IPS-18a (cell line): Measurements from ENCODE around the gene PTCD1.
"Not testable (repeated sequence)": the region's sequence is repeated elsewhere in the genome, so short reads cannot be mapped to it uniquely, and the experiment has no call there.

Experiments
- H3K27ac ChIP-seq: one replicate; pipeline ENCODE4 v1.5.1; 2013; ENCODE audit warnings: low read length
- H3K27me3 ChIP-seq: one replicate; pipeline ENCODE4 v1.6.1; 2013; ENCODE audit warnings: mild to moderate bottlenecking, low read length; ENCODE audit not compliant: control insufficient read depth, insufficient read depth
- H3K36me3 ChIP-seq: one replicate; pipeline ENCODE4 v1.6.1; 2013; ENCODE audit warnings: low read depth, low read length; ENCODE audit not compliant: control insufficient read depth
- H3K4me1 ChIP-seq: one replicate; pipeline ENCODE4 v1.6.1; 2013; ENCODE audit warnings: low read depth, low read length; ENCODE audit not compliant: control insufficient read depth
- H3K4me3 ChIP-seq: one replicate; pipeline ENCODE4 v1.5.1; 2013; ENCODE audit warnings: low read length
- H3K9ac ChIP-seq: one replicate; pipeline ENCODE4 v1.6.1; 2013; ENCODE audit warnings: mild to moderate bottlenecking, low read length, moderate library complexity
- H3K9me3 ChIP-seq: one replicate; pipeline ENCODE4 v1.6.1; 2013; ENCODE audit warnings: low read depth, low read length; ENCODE audit not compliant: control insufficient read depth

Gene PTCD1

GRCh38 chr7:99392659-99393354 lies 45.8 kb downstream of the PTCD1 start:
- no peaks in the 10 kb centered on the region for H3K27me3 ChIP-seq
- H3K27ac ChIP-seq, result peak overlapping the region; percentile 54
- peaks cover 3% of the 10 kb centered on the region for H3K4me1 ChIP-seq
- peak overlapping the region; percentile 55 for H3K9ac ChIP-seq
- no peaks in the 10 kb centered on the region for H3K9me3 ChIP-seq
- peak overlapping the region; percentile 85 for H3K4me3 ChIP-seq
- H3K36me3 ChIP-seq, result peaks cover 39% of the 10 kb centered on the region

GRCh38 chr7:99392046-99392445 lies 46.6 kb downstream of the PTCD1 start:
- Histone ChIP-seq H3K4me3 (peak overlapping the region; percentile 85), H3K9me3 (no peaks in the 10 kb centered on the region), H3K9ac (peak overlapping the region; percentile 55), H3K4me1 (peaks cover 3% of the 10 kb centered on the region), H3K27ac (no peak overlapping the region), H3K36me3 (peaks cover 32% of the 10 kb centered on the region), H3K27me3 (no peaks in the 10 kb centered on the region)

- H3K9me3 ChIP-seq, result no peaks in the 10 kb centered on the region
- H3K4me3 ChIP-seq, result no peak overlapping the region
- H3K27ac ChIP-seq, result no peak overlapping the region
- H3K36me3 ChIP-seq, result peaks cover 26% of the 10 kb centered on the region
- no peak overlapping the region for H3K9ac ChIP-seq
- peaks cover 3% of the 10 kb centered on the region for H3K4me1 ChIP-seq
- no peaks in the 10 kb centered on the region for H3K27me3 ChIP-seq
Measured at GRCh38 chr7:99390941-99391602, 47.5 kb downstream of the PTCD1 start.

GRCh38 chr7:99389772-99390171 lies 48.8 kb downstream of the PTCD1 start:
- Histone ChIP-seq H3K9ac (no peak overlapping the region), H3K36me3 (peaks cover 13% of the 10 kb centered on the region), H3K4me3 (no peak overlapping the region)

GRCh38 chr7:99387912-99388311 lies 50.7 kb downstream of the PTCD1 start:
- no peaks in the 10 kb centered on the region for H3K9me3 ChIP-seq
- no peaks in the 10 kb centered on the region for H3K27me3 ChIP-seq
- H3K36me3 ChIP-seq, result peaks cover 12% of the 10 kb centered on the region
- no peak overlapping the region for H3K27ac ChIP-seq
- no peak overlapping the region for H3K4me3 ChIP-seq
- no peak overlapping the region for H3K9ac ChIP-seq
- H3K4me1 ChIP-seq, result no peaks in the 10 kb centered on the region

More at GRCh38 chr7:99389772-99390171, 48.8 kb downstream of the PTCD1 start:
- Histone ChIP-seq H3K27me3 (no peaks in the 10 kb centered on the region), H3K4me1 (peaks cover 3% of the 10 kb centered on the region), H3K27ac (no peak overlapping the region), H3K9me3 (no peaks in the 10 kb centered on the region)

- H3K9me3 ChIP-seq, H3K27ac ChIP-seq, H3K27me3 ChIP-seq, H3K4me3 ChIP-seq, H3K4me1 ChIP-seq, H3K9ac ChIP-seq: not testable (repeated sequence)
- H3K36me3 ChIP-seq, result peaks cover 12% of the 10 kb centered on the region
Measured at GRCh38 chr7:99387239-99387635, 51.4 kb downstream of the PTCD1 start.

GRCh38 chr7:99386584-99387238 lies 51.9 kb downstream of the PTCD1 start:
- H3K36me3 ChIP-seq, result peaks cover 12% of the 10 kb centered on the region

GRCh38 chr7:99385564-99385963 lies 53.0 kb downstream of the PTCD1 start:
- no peak overlapping the region for H3K9ac ChIP-seq
- no peak overlapping the region for H3K4me3 ChIP-seq
- no peaks in the 10 kb centered on the region for H3K4me1 ChIP-seq
- no peaks in the 10 kb centered on the region for H3K9me3 ChIP-seq
- H3K27me3 ChIP-seq, result no peaks in the 10 kb centered on the region
- no peak overlapping the region for H3K27ac ChIP-seq
- H3K36me3 ChIP-seq, result peaks cover 12% of the 10 kb centered on the region

More at GRCh38 chr7:99386584-99387238, 51.9 kb downstream of the PTCD1 start:
- Histone ChIP-seq H3K27ac (no peak overlapping the region), H3K4me1 (no peaks in the 10 kb centered on the region), H3K4me3 (no peak overlapping the region), H3K9me3 (no peaks in the 10 kb centered on the region), H3K9ac (no peak overlapping the region), H3K27me3 (no peaks in the 10 kb centered on the region)

- Histone ChIP-seq H3K9ac (no peak overlapping the region), H3K4me3 (no peak overlapping the region), H3K4me1 (no peaks in the 10 kb centered on the region), H3K9me3 (no peaks in the 10 kb centered on the region), H3K27me3 (no peaks in the 10 kb centered on the region), H3K27ac (no peak overlapping the region), H3K36me3 (peaks cover 9% of the 10 kb centered on the region)
Measured at GRCh38 chr7:99384523-99384922, 54.1 kb downstream of the PTCD1 start.

- Histone ChIP-seq H3K36me3 (peaks cover 7% of the 10 kb centered on the region), H3K27ac (no peak overlapping the region), H3K9me3 (no peaks in the 10 kb centered on the region), H3K9ac (no peak overlapping the region), H3K4me3 (no peak overlapping the region), H3K4me1 (no peaks in the 10 kb centered on the region), H3K27me3 (no peaks in the 10 kb centered on the region)
Measured at GRCh38 chr7:99383791-99384370, 54.7 kb downstream of the PTCD1 start.

- Histone ChIP-seq H3K36me3 (peaks cover 3% of the 10 kb centered on the region), H3K9me3 (no peaks in the 10 kb centered on the region), H3K27me3 (no peaks in the 10 kb centered on the region), H3K9ac (no peak overlapping the region), H3K4me1 (no peaks in the 10 kb centered on the region), H3K27ac (no peak overlapping the region), H3K4me3 (no peak overlapping the region)
Measured at GRCh38 chr7:99383203-99383602, 55.4 kb downstream of the PTCD1 start.
